ENCODE data around the gene PRLR. TPM values are rescaled to one million over a fixed set of nuclear protein-coding genes. Genes with fewer than 3 reads are reported as not detected.
"Not testable (repeated sequence)": the region's sequence is repeated elsewhere in the genome, so short reads cannot be mapped to it uniquely, and the experiment has no call there.

Gene PRLR
- total and polyA plus RNA-seq, 2 experiments from 2014 or later: 21.8 to 99.8 TPM

DNA sequence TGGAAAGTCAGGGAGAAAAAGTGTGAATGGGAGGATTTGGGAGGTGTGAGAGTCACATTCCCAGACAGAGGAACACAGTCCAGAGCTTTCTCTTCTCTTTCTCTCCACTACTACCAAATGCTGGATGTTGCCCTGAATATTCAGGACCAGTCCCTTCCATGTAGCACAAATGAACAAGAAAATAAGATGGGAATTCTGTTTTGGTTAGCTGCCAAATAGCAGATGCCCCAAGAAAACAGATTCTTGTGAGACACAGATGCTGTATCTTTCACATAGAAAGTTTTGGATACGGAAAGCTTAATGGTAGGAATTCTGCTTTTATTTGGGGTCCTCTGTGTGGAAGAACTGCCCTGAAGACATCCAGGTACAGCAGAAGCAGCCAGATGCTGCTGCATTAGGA is 37.8 kb downstream of the PRLR start:
- Histone ChIP-seq H3K4me1 (ENCODE audit: insufficient read depth) (peaks cover 23% of the 10 kb centered on the region), H3K4me3 (no peak overlapping the region), H3K9me2 (replicated peaks; ENCODE audit: insufficient read depth) (no peaks in the 10 kb centered on the region), H3K36me3 (replicated peaks; ENCODE audit: insufficient read depth, low read depth) (no peaks in the 10 kb centered on the region), H3K27ac (no peak overlapping the region), H3K4me2 (no peak overlapping the region), H4K20me1 (ENCODE audit: insufficient read depth, poor library complexity, severe bottlenecking) (peaks cover 9% of the 10 kb centered on the region), H3K27me3 (no peaks in the 10 kb centered on the region), H3K79me2 (peaks cover 56% of the 10 kb centered on the region), H2AFZ (no peak overlapping the region), H3K9me3 (ENCODE audit: low read depth) (no peaks in the 10 kb centered on the region)
- DNase-seq (ENCODE audit: low spot score): no peak
- TF ChIP-seq, protein P1, sequence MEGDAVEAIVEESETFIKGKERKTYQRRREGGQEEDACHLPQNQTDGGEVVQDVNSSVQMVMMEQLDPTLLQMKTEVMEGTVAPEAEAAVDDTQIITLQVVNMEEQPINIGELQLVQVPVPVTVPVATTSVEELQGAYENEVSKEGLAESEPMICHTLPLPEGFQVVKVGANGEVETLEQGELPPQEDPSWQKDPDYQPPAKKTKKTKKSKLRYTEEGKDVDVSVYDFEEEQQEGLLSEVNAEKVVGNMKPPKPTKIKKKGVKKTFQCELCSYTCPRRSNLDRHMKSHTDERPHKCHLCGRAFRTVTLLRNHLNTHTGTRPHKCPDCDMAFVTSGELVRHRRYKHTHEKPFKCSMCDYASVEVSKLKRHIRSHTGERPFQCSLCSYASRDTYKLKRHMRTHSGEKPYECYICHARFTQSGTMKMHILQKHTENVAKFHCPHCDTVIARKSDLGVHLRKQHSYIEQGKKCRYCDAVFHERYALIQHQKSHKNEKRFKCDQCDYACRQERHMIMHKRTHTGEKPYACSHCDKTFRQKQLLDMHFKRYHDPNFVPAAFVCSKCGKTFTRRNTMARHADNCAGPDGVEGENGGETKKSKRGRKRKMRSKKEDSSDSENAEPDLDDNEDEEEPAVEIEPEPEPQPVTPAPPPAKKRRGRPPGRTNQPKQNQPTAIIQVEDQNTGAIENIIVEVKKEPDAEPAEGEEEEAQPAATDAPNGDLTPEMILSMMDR (IDR thresholded peaks at IDR 0.05; ENCODE audit: poor library complexity): no peak
- TF ChIP-seq EZH2 (IDR thresholded peaks at IDR 0.05; ENCODE audit: borderline replicate concordance) (no peak), EZH2phosphoT487 (IDR thresholded peaks at IDR 0.05; ENCODE audit: low read depth, severe bottlenecking, unreplicated experiment) (no peak)
- WGBS (ENCODE audit: low lambda C conversion rate, missing lambda C conversion rate): 96% methylated on average over 1 of the region's 1 CpG

DNA sequence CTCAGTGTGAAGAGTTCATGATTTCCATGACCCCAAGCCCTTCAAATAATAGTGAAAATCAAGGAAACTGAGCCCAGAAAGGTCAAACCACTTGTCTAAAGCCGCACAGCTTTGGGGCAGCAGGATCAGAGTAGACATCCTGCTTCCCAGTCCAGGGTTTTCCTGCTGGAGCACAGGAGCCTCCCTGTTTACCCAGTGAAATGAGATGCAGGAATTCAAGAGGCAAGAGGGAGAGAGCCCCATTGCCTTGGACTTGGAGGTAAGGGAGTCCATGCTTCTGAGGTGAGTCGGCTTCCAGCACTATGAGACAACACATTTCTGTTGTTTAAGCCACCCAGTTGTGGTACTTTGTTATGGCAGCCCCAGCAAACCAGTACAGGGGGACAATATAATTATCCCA is 40.5 kb downstream of the PRLR start:
- not testable (repeated sequence) for H3K9me2 ChIP-seq (replicated peaks; ENCODE audit: insufficient read depth); H3K9me3 ChIP-seq (ENCODE audit: low read depth); H3K4me3 ChIP-seq; DNase-seq (ENCODE audit: low spot score); H3K27ac ChIP-seq; H3K36me3 ChIP-seq (replicated peaks; ENCODE audit: insufficient read depth, low read depth); H3K27me3 ChIP-seq; H2AFZ ChIP-seq; H3K4me2 ChIP-seq; H4K20me1 ChIP-seq (ENCODE audit: insufficient read depth, poor library complexity, severe bottlenecking)
- Histone ChIP-seq H3K79me2 (peaks cover 48% of the 10 kb centered on the region), H3K4me1 (ENCODE audit: insufficient read depth) (peaks cover 15% of the 10 kb centered on the region)
- WGBS (ENCODE audit: low lambda C conversion rate, missing lambda C conversion rate): 92% methylated on average over 2 of the region's 2 CpGs

DNA sequence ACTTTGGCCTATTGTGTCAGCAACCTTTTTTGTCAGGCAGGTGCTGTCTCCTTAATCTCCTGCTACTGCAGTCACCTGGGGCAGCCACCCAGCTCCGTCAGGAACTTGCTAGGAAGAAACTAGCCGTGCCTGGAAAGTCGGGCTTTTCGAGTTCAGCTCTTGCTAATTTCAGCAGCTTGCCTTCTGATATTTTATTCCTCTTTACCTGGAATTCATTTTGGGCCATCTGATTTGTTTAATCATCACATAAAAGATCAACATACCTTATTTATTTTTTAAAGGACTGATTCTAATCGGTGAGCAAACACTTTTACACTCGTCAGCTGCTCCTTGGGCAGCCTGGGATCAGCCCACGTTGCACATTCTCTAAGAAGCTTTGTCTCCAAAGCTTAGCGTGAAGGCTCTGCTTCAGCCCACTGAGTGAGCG is 42.2 kb downstream of the PRLR start:
- Histone ChIP-seq H3K9me3 (ENCODE audit: low read depth) (no peaks in the 10 kb centered on the region), H3K27me3 (no peaks in the 10 kb centered on the region), H3K4me2 (peak overlapping the region; percentile 62), H3K9me2 (replicated peaks; ENCODE audit: insufficient read depth) (no peaks in the 10 kb centered on the region), H4K20me1 (ENCODE audit: insufficient read depth, poor library complexity, severe bottlenecking) (peaks cover 7% of the 10 kb centered on the region), H3K4me3 (no peak overlapping the region), H3K36me3 (replicated peaks; ENCODE audit: insufficient read depth, low read depth) (no peaks in the 10 kb centered on the region), H3K27ac (peak overlapping the region; percentile 62), H3K79me2 (peaks cover 40% of the 10 kb centered on the region), H2AFZ (no peak overlapping the region), H3K4me1 (ENCODE audit: insufficient read depth) (peaks cover 15% of the 10 kb centered on the region)
- WGBS (ENCODE audit: low lambda C conversion rate, missing lambda C conversion rate): 39% methylated on average over 9 of the region's 9 CpGs
- TF ChIP-seq EZH2 (IDR thresholded peaks at IDR 0.05; ENCODE audit: borderline replicate concordance) (no peak), EZH2phosphoT487 (IDR thresholded peaks at IDR 0.05; ENCODE audit: low read depth, severe bottlenecking, unreplicated experiment) (no peak)
- TF ChIP-seq, protein P1 (IDR thresholded peaks at IDR 0.05; ENCODE audit: poor library complexity): no peak
- peak; percentile 41 for DNase-seq (ENCODE audit: low spot score)

DNA sequence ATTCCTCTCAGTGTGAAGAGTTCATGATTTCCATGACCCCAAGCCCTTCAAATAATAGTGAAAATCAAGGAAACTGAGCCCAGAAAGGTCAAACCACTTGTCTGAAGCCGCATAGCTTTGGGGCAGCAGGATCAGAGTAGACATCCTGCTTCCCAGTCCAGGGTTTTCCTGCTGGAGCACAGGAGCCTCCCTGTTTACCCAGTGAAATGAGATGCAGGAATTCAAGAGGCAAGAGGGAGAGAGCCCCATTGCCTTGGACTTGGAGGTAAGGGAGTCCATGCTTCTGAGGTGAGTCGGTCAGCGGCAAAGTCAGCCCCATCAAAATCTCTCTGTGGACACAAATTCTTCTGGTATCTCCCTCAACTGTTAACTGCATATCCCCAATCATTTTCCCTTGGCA is 42.7 kb downstream of the PRLR start:
- not testable (repeated sequence) for DNase-seq (ENCODE audit: low spot score); H3K27me3 ChIP-seq; H4K20me1 ChIP-seq (ENCODE audit: insufficient read depth, poor library complexity, severe bottlenecking); H2AFZ ChIP-seq; H3K9me3 ChIP-seq (ENCODE audit: low read depth); H3K4me3 ChIP-seq; H3K36me3 ChIP-seq (replicated peaks; ENCODE audit: insufficient read depth, low read depth); H3K9me2 ChIP-seq (replicated peaks; ENCODE audit: insufficient read depth)
- Histone ChIP-seq H3K4me2 (peak overlapping the region; percentile 62), H3K27ac (peak overlapping the region; percentile 62), H3K4me1 (ENCODE audit: insufficient read depth) (peaks cover 17% of the 10 kb centered on the region), H3K79me2 (peaks cover 36% of the 10 kb centered on the region)
- WGBS (ENCODE audit: low lambda C conversion rate, missing lambda C conversion rate): 64% methylated on average over 3 of the region's 3 CpGs

Measured in hepatocyte (in vitro differentiated cells).